H1 (cell line): ENCODE results near the gene HIVEP3. TPM values are rescaled to one million over a fixed set of nuclear protein-coding genes. Genes with fewer than 3 reads are reported as not detected.

ENCODE experiments used
- CTCF ChIA-PET: fragments of 300-600 bp; sonication (Branson Sonifier 250); formaldehyde crosslinking; loops from one replicate; lab custom pipeline; 2021; ENCODE audit not compliant: partially characterized antibody; lab: Charles Lee
- POLR2A ChIA-PET: fragments of 300-600 bp; sonication (Branson Sonifier 250); formaldehyde crosslinking; loops from one replicate; lab custom pipeline; 2021; ENCODE audit warnings: inconsistent platforms; ENCODE audit not compliant: partially characterized antibody; lab: Charles Lee
- DNase-seq, 2 experiments: peaks; one replicate each; pipeline versions ENCODE4 v3.0.0 to v3.0.0-alpha.2; 2010 to 2022; ENCODE audit warnings: low spot score in 2 of 2, low read depth in 1 of 2, mixed read lengths in 1 of 2
- FAIRE-seq: peaks from 2 replicates; lab custom pipeline; 2011; peaks lifted over from hg19 to GRCh38; lab: Jason Lieb, UNC
- H2AFZ ChIP-seq: 2 replicates; pipeline ENCODE4 v1.8.1; 2012; ENCODE audit warnings: low read length, inconsistent platforms
- H2AK5ac ChIP-seq: 2 replicates; pipeline ENCODE4 v1.6.1; 2013; ENCODE audit warnings: low read depth, low read length
- H2BK120ac ChIP-seq: replicated peaks from 2 replicates; pipeline ENCODE3; 2013; ENCODE audit warnings: low read depth, low read length, inconsistent platforms
- H2BK12ac ChIP-seq: 2 replicates; pipeline ENCODE4 v1.6.1; 2013; ENCODE audit warnings: low read depth, low read length
- H2BK15ac ChIP-seq: 2 replicates; pipeline ENCODE4 v1.6.1; 2013; ENCODE audit warnings: low read length
- H2BK20ac ChIP-seq: 2 replicates; pipeline ENCODE4 v1.6.1; 2013; ENCODE audit warnings: low read length
- H2BK5ac ChIP-seq: 2 replicates; pipeline ENCODE4 v1.6.1; 2013; ENCODE audit warnings: low read depth, low read length
- H3K14ac ChIP-seq: 2 replicates; pipeline ENCODE4 v1.6.1; 2013; ENCODE audit warnings: inconsistent platforms; ENCODE audit not compliant: insufficient read length
- H3K18ac ChIP-seq: 2 replicates; pipeline ENCODE4 v1.6.1; 2013; ENCODE audit warnings: low read length; ENCODE audit errors: extremely low read depth
- H3K23ac ChIP-seq: 2 replicates; pipeline ENCODE4 v1.6.1; 2013; ENCODE audit warnings: inconsistent platforms; ENCODE audit not compliant: insufficient read length
- H3K23me2 ChIP-seq: 2 replicates; pipeline ENCODE4 v1.6.1; 2013; ENCODE audit warnings: low read depth, low read length
- H3K27ac ChIP-seq: 2 replicates; pipeline ENCODE4 v1.6.1; 2011; ENCODE audit warnings: low read depth, low read length, inconsistent platforms
- H3K27me3 ChIP-seq, 4 experiments: replicated peaks in 1 of 4; 1 replicate in 1 of 4; 2 replicates in 3 of 4; pipeline versions ENCODE4 v1.6.1 to v1.8.1; 2011 to 2013; ENCODE audit warnings: low read length in 3 of 4, mild to moderate bottlenecking in 3 of 4, inconsistent platforms in 2 of 4, mixed read lengths in 2 of 4, moderate library complexity in 1 of 4; ENCODE audit not compliant: control insufficient read depth in 3 of 4, insufficient read depth in 3 of 4; ENCODE audit errors: extremely low read depth in 1 of 4
- H3K36me3 ChIP-seq, 4 experiments: 2 replicates each; pipeline versions ENCODE4 v1.6.1 to v1.8.1; 2011 to 2013; ENCODE audit warnings: mild to moderate bottlenecking in 4 of 4, low read length in 3 of 4, moderate library complexity in 2 of 4, control low read depth in 1 of 4, inconsistent platforms in 1 of 4; ENCODE audit not compliant: insufficient read depth in 4 of 4, control insufficient read depth in 2 of 4
- H3K4ac ChIP-seq: replicated peaks from 2 replicates; pipeline ENCODE3; 2013; ENCODE audit warnings: low read length, low read depth, mixed read lengths, inconsistent platforms; ENCODE audit not compliant: insufficient read length
- H3K4me1 ChIP-seq, 4 experiments: replicated peaks in 1 of 4; 1 replicate in 1 of 4; 2 replicates in 3 of 4; pipeline versions ENCODE4 v1.6.1 to v1.8.1; 2011 to 2013; ENCODE audit warnings: low read length in 3 of 4, inconsistent platforms in 2 of 4, mixed read lengths in 1 of 4; ENCODE audit not compliant: insufficient read depth in 4 of 4, control insufficient read depth in 3 of 4
- H3K4me2 ChIP-seq, 2 experiments: 2 replicates each; pipeline versions ENCODE4 v1.6.1 to v1.8.1; 2011 to 2013; ENCODE audit warnings: low read depth in 2 of 2, low read length in 2 of 2, control low read depth in 1 of 2, inconsistent platforms in 1 of 2, mild to moderate bottlenecking in 1 of 2; ENCODE audit not compliant: insufficient read depth in 1 of 2
- H3K4me3 ChIP-seq, 4 experiments: fragments of 200-600, 300-600 bp in 1 of 4; sonication (generic), shearing (Covaris generic), sonication (Bioruptor Twin) in 1 of 4; 2 replicates each; pipeline versions ENCODE4 v1.5.1 to v1.8.1; 2011 to 2016; ENCODE audit warnings: low read length in 4 of 4, low read depth in 3 of 4, control low read depth in 2 of 4, inconsistent platforms in 2 of 4, mild to moderate bottlenecking in 2 of 4, mixed read lengths in 1 of 4, moderate library complexity in 1 of 4; ENCODE audit not compliant: insufficient read depth in 2 of 4; ENCODE audit errors: extremely low read depth in 1 of 4
- H3K56ac ChIP-seq: replicated peaks from 2 replicates; pipeline ENCODE3; 2013; ENCODE audit warnings: low read depth, mild to moderate bottlenecking, mixed read lengths, low read length, inconsistent platforms; ENCODE audit not compliant: insufficient read length
- H3K79me1 ChIP-seq: 2 replicates; pipeline ENCODE4 v1.6.1; 2013; ENCODE audit warnings: low read depth, low read length, control low read depth
- H3K79me2 ChIP-seq, 2 experiments: 2 replicates each; pipeline versions ENCODE4 v1.6.1 to v1.8.1; 2012 to 2013; ENCODE audit warnings: low read length in 2 of 2, mild to moderate bottlenecking in 2 of 2, inconsistent platforms in 1 of 2; ENCODE audit not compliant: insufficient read depth in 2 of 2, control insufficient read depth in 1 of 2
- H3K9ac ChIP-seq, 4 experiments: replicated peaks in 1 of 4; 1 replicate in 1 of 4; 2 replicates in 3 of 4; pipeline versions ENCODE4 v1.6.1 to v1.8.1; 2011 to 2013; ENCODE audit warnings: low read depth in 3 of 4, low read length in 3 of 4, control low read depth in 2 of 4, mild to moderate bottlenecking in 2 of 4, moderate library complexity in 2 of 4, inconsistent platforms in 1 of 4; ENCODE audit errors: extremely low read depth in 1 of 4
- H3K9me3 ChIP-seq, 2 experiments: 2 replicates each; pipeline versions ENCODE4 v1.6.1 to v1.8.1; 2012 to 2013; ENCODE audit warnings: mild to moderate bottlenecking in 2 of 2, moderate library complexity in 2 of 2, control low read depth in 1 of 2, inconsistent platforms in 1 of 2, low read depth in 1 of 2, low read length in 1 of 2, mixed read lengths in 1 of 2; ENCODE audit not compliant: insufficient read depth in 2 of 2
- H4K20me1 ChIP-seq, 2 experiments: replicated peaks in 1 of 2; 2 replicates each; pipeline versions ENCODE3 to v1.8.1; 2011 to 2013; ENCODE audit warnings: inconsistent platforms in 2 of 2, low read length in 2 of 2, mild to moderate bottlenecking in 1 of 2; ENCODE audit not compliant: insufficient read depth in 2 of 2, control insufficient read depth in 1 of 2
- H4K5ac ChIP-seq: 2 replicates; pipeline ENCODE4 v1.6.1; 2013; ENCODE audit warnings: low read length, low read depth, mixed read lengths, inconsistent platforms; ENCODE audit not compliant: insufficient read length
- H4K8ac ChIP-seq: 2 replicates; pipeline ENCODE4 v1.8.0; 2013; ENCODE audit warnings: mild to moderate bottlenecking, moderate library complexity, low read length, inconsistent platforms; ENCODE audit not compliant: insufficient read depth; ENCODE audit errors: extremely low read depth
- H4K91ac ChIP-seq: replicated peaks from 2 replicates; pipeline ENCODE3; 2013; ENCODE audit warnings: low read length, mixed read lengths, inconsistent platforms; ENCODE audit not compliant: insufficient read length
- HDAC6 ChIP-seq: IDR thresholded peaks from one replicate; pipeline ENCODE4 v1.7.1; 2012; ENCODE audit warnings: low read depth, mild to moderate bottlenecking, inconsistent platforms, low read length, moderate library complexity
- KDM4A ChIP-seq: IDR thresholded peaks from one replicate; pipeline ENCODE4 v1.7.1; 2012; ENCODE audit warnings: low read depth, mild to moderate bottlenecking, moderate library complexity, low read length, inconsistent platforms; ENCODE audit not compliant: severe bottlenecking
- POLR2AphosphoS5 ChIP-seq: IDR thresholded peaks from 2 replicates; pipeline ENCODE4 v1.6.1; 2011; ENCODE audit warnings: low read depth, low read length
- SAP30 ChIP-seq: fragments of 300-600 bp; sonication (generic); IDR thresholded peaks from 2 replicates; pipeline ENCODE4 v1.7.1; 2012; ENCODE audit warnings: low read length, moderate library complexity, mild to moderate bottlenecking, inconsistent platforms; ENCODE audit not compliant: insufficient read depth, insufficient replicate concordance
- SUZ12 ChIP-seq: fragments of 200-600 bp; sonication (generic); IDR thresholded peaks from 2 replicates; pipeline ENCODE4 v1.6.1; 2012; ENCODE audit warnings: mild to moderate bottlenecking, inconsistent platforms, low read length, moderate library complexity, mixed read lengths
- TAF1 ChIP-seq: IDR thresholded peaks from 2 replicates; pipeline ENCODE4 v1.6.1; 2011; ENCODE audit warnings: mild to moderate bottlenecking, low read depth, low read length
- TAF7 ChIP-seq: optimal IDR thresholded peaks from 2 replicates; pipeline ENCODE3; 2011; ENCODE audit warnings: low read depth, mild to moderate bottlenecking, inconsistent platforms, low read length, moderate library complexity, borderline replicate concordance
- WGBS, 2 experiments: shearing (Covaris generic) in 1 of 2; methylation state at CpG; one replicate each; pipeline versions ENCODE4 v1.1.6 to v1.1.7; 2013 to 2015; ENCODE audit warnings: low lambda C conversion rate in 2 of 2, mixed read lengths in 2 of 2, inconsistent platforms in 1 of 2, low coverage in 1 of 2, missing lambda C conversion rate in 1 of 2; ENCODE audit not compliant: insufficient replicate concordance in 2 of 2, insufficient coverage in 1 of 2, insufficient read length in 1 of 2; ENCODE audit errors: extremely low coverage in 1 of 2, missing lambda C conversion rate in 1 of 2; 5-methylcytosine and 5-hydroxymethylcytosine counted together
- polyA plus RNA-seq, 7 experiments: library from polyadenylated mRNA; depleted of rRNA in 3 of 7; stranded (reverse) in 5 of 7; unstranded in 2 of 7; fragments of >200 nt in 5 of 7; fragments of 200-250 nt in 2 of 7; gene quantifications; 1 replicate in 5 of 7; 2 replicates in 1 of 7; 4 replicates in 1 of 7; pipeline versions ENCODE4 v1.2.1 to v1.2.3, GENCODE V29; 2011 to 2013; ENCODE audit warnings: missing spikeins in 2 of 7, mixed read lengths in 2 of 7
- total RNA-seq: library from RNA; stranded (reverse); fragmentation: NEBNext Ultra II Directional; extraction: Animal tissue kit (Norgen Biotek cat#: 25700); gene quantifications from 2 replicates; pipeline ENCODE4 v1.2.1, GENCODE V29; 2021
- TF ChIP-seq, protein P1 (sequence below): IDR thresholded peaks from 2 replicates; pipeline ENCODE4 v1.6.1; 2011; ENCODE audit warnings: low read length, improper control_type of control experiment

HIVEP3 gene
- total and polyA plus RNA-seq, 2 of the 8 experiments (the other 6 are each of a cell fraction or from before 2014, with no cell fraction given): 0.24 to 0.69 TPM

DNA sequence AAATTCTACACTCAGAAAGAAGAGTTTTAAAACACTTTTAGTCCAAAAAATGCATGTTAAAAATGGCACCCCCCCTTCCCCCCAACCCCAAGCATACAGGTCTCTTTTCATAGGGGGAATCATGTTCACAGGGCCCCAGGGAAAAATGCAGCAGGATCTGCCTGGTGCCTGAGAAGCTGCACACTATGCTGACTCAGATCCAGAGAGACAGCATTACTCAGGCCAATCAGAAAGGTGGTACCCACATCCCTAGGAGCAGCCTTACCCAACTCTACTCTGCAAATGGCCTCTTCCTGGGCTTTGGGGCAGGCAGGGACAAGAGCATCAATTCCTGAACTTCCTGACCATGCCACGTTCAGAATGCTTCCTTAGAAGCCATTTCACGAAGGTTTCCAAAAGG lies 119.0 kb downstream of the HIVEP3 start:
- Histone ChIP-seq H4K8ac (no peak overlapping the region), H3K27ac (no peak overlapping the region), H2BK120ac (no peak overlapping the region), H4K20me1 (peaks cover 0 to 2% of the 10 kb centered on the region in 2 experiments), H4K91ac (no peak overlapping the region), H3K36me3 (no peaks in the 10 kb centered on the region), H3K4me2 (no peak overlapping the region), H3K14ac (no peak overlapping the region), H3K9ac (no peak overlapping the region), H4K5ac (no peak overlapping the region), H2BK5ac (no peak overlapping the region), H3K23me2 (no peaks in the 10 kb centered on the region), H2AFZ (no peak overlapping the region), H3K27me3 (no peaks in the 10 kb centered on the region), H3K56ac (no peak overlapping the region), H3K4ac (no peak overlapping the region), H2AK5ac (no peak overlapping the region), H3K18ac (no peak overlapping the region), H3K79me1 (no peaks in the 10 kb centered on the region; the same call in 1 of the 2 replicates), H2BK20ac (no peak overlapping the region), H3K23ac (no peak overlapping the region), H3K4me3 (no peak overlapping the region), H3K9me3 (no peaks in the 10 kb centered on the region), H3K4me1 (peaks cover 0 to 4% (median 0%) of the 10 kb centered on the region in 4 experiments; a peak in 1 of 7 replicates), H2BK15ac (no peak overlapping the region), H3K79me2 (no peaks in the 10 kb centered on the region), H2BK12ac (no peak overlapping the region)
- FAIRE-seq (no peak), DNase-seq (no peak)
- ChIA-PET POLR2A (no interaction called here), CTCF (interaction anchor here (1.4 kb wide), 1 partner anchor 12 kb away, joined by 5 read pairs; no protein-coding TSS in a partner anchor)
- 75% methylated on average over 2 of the region's 2 CpGs; no CpG with 5 or more reads in 1 of the 2 experiments for WGBS, 2 experiments
- no peak for TF ChIP-seq POLR2AphosphoS5
- TF ChIP-seq, protein P1, sequence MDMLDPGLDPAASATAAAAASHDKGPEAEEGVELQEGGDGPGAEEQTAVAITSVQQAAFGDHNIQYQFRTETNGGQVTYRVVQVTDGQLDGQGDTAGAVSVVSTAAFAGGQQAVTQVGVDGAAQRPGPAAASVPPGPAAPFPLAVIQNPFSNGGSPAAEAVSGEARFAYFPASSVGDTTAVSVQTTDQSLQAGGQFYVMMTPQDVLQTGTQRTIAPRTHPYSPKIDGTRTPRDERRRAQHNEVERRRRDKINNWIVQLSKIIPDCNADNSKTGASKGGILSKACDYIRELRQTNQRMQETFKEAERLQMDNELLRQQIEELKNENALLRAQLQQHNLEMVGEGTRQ: no peak
- TF ChIP-seq SUZ12: no peak
- TF ChIP-seq KDM4A: no peak
- TF ChIP-seq SAP30: no peak
- TF ChIP-seq TAF7: no peak
- no peak for TF ChIP-seq TAF1
- TF ChIP-seq HDAC6: no peak
